ENCODE results near the gene ADGRF1.
"Not testable (repeated sequence)": the region's sequence is repeated elsewhere in the genome, so short reads cannot be mapped to it uniquely, and the experiment has no call there.

The ADGRF1 gene

GRCh38 chr6:47019941-47020340 lies 22.2 kb downstream of the ADGRF1 start:
- DNase-seq: no peak

- DNase-seq: peak; percentile 66
These were observed 25.2 kb downstream of the ADGRF1 start for GRCh38 chr6:47016909-47017308.

- DNase-seq: no peak
These were observed 25.9 kb downstream of the ADGRF1 start for GRCh38 chr6:47016261-47016660.

GRCh38 chr6:47014401-47014800 lies 27.7 kb downstream of the ADGRF1 start:
- no peak for DNase-seq

- DNase-seq: no peak
These were observed 32.5 kb downstream of the ADGRF1 start for GRCh38 chr6:47009583-47009982.

- no peak for DNase-seq
These were observed 33.8 kb downstream of the ADGRF1 start for GRCh38 chr6:47008397-47008763.

- DNase-seq: no peak
These were observed 34.3 kb downstream of the ADGRF1 start for GRCh38 chr6:47007657-47008396.

- no peak for DNase-seq
These were observed 36.6 kb downstream of the ADGRF1 start for GRCh38 chr6:47005486-47005885.

- no peak for DNase-seq
These were observed 37.7 kb downstream of the ADGRF1 start for GRCh38 chr6:47004463-47004862.

GRCh38 chr6:47000842-47001241 lies 41.3 kb downstream of the ADGRF1 start:
- DNase-seq: no peak

GRCh38 chr6:46998436-46999017 lies 43.6 kb downstream of the ADGRF1 start:
- DNase-seq: no peak

- no peak for DNase-seq
These were observed 44.5 kb downstream of the ADGRF1 start for GRCh38 chr6:46997646-46998045.

GRCh38 chr6:46996860-46997641 lies 45.1 kb downstream of the ADGRF1 start:
- DNase-seq: no peak

GRCh38 chr6:46994933-46995332 lies 47.2 kb downstream of the ADGRF1 start:
- DNase-seq: no peak

GRCh38 chr6:46993846-46994245 lies 48.3 kb downstream of the ADGRF1 start:
- no peak for DNase-seq

- DNase-seq: not testable (repeated sequence)
These were observed 49.7 kb downstream of the ADGRF1 start for GRCh38 chr6:46992391-46992790.

GRCh38 chr6:46990818-46991510 lies 51.2 kb downstream of the ADGRF1 start:
- not testable (repeated sequence) for DNase-seq

- DNase-seq: no peak
These were observed 52.0 kb downstream of the ADGRF1 start for GRCh38 chr6:46990031-46990644.

- DNase-seq: no peak
These were observed 52.7 kb downstream of the ADGRF1 start for GRCh38 chr6:46989398-46989797.

GRCh38 chr6:46985943-46986342 lies 56.2 kb downstream of the ADGRF1 start:
- DNase-seq: no peak

- DNase-seq: no peak
These were observed 59.1 kb downstream of the ADGRF1 start for GRCh38 chr6:46983007-46983411.

GRCh38 chr6:46979206-46979605 lies 62.9 kb downstream of the ADGRF1 start:
- DNase-seq: no peak

GRCh38 chr6:46974786-46975185 lies 67.3 kb downstream of the ADGRF1 start:
- no peak for DNase-seq

Data from NCI-H1048 (cell line).